ENCODE measurements around the gene CLTCL1.

- TF ChIP-seq POLR2A (IDR thresholded peaks at IDR 0.05) (no peak), EP300 (IDR thresholded peaks at IDR 0.05) (no peak), CTCF (IDR thresholded peaks at IDR 0.05) (no peak)
These were observed 115.3 kb downstream of the CLTCL1 start for GRCh38 chr22:19176175-19176643.

Data from ovary (tissue), 3 donors.